Fibroblast of lung (primary cell): ENCODE measurements around the gene MYBPC2. TPM values are rescaled to one million over a fixed set of nuclear protein-coding genes. Genes with fewer than 3 reads are reported as not detected.

Experiments
- polyA plus RNA-seq, 2 donors: library from polyadenylated mRNA; depleted of rRNA in 1 of 2; stranded (reverse) in 1 of 2; unstranded in 1 of 2; fragments of >200 nt; gene quantifications; 2 replicates each; pipeline ENCODE4 v1.2.1, GENCODE V29; 2011 to 2012; ENCODE audit warnings: missing spikeins in 1 of 2
- total RNA-seq: library from RNA; depleted of rRNA; stranded (reverse); fragments of >200 nt; gene quantifications from 2 replicates; pipeline ENCODE4 v1.2.1, GENCODE V29; 2014

MYBPC2 gene
- total and polyA plus RNA-seq, 2 donors (not counting 1 experiment from before 2014, with no cell fraction given) = under 0.01 TPM; not detected in 1

Other genes starting within 250 kb of the MYBPC2 start
- gene MYH14, start 229.3 kb upstream of the MYBPC2 start, total RNA-seq = not detected in 2 replicates
- gene MYH14, start 229.3 kb upstream of the MYBPC2 start, polyA plus RNA-seq = not detected in 2 replicates
- gene KCNC3, start 103.5 kb upstream of the MYBPC2 start, total RNA-seq = under 0.01 TPM in 1 of 2 replicates, not detected in the other
- gene KCNC3, start 103.5 kb upstream of the MYBPC2 start, polyA plus RNA-seq = 0.01 TPM in 2 replicates
- gene NAPSA, start 67.3 kb upstream of the MYBPC2 start, total RNA-seq = under 0.01 and 0.17 TPM in 2 replicates
- 0.03 and 0.15 TPM in 2 replicates for gene NAPSA, start 67.3 kb upstream of the MYBPC2 start, polyA plus RNA-seq
- gene NR1H2, start 56.4 kb upstream of the MYBPC2 start, total RNA-seq = 75.5 and 82.4 TPM in 2 replicates
- 30.3 and 30.4 TPM in 2 replicates for gene NR1H2, start 56.4 kb upstream of the MYBPC2 start, polyA plus RNA-seq
- gene POLD1, start 48.5 kb upstream of the MYBPC2 start, total RNA-seq = 16.4 and 23.6 TPM in 2 replicates
- 4.0 and 10.1 TPM in 2 replicates for gene POLD1, start 48.5 kb upstream of the MYBPC2 start, polyA plus RNA-seq
- gene SPIB, start 14.0 kb upstream of the MYBPC2 start, total RNA-seq = under 0.01 TPM in 1 of 2 replicates, not detected in the other
- gene SPIB, start 14.0 kb upstream of the MYBPC2 start, polyA plus RNA-seq = not detected in 2 replicates
- gene EMC10, start 43.6 kb downstream of the MYBPC2 start, total RNA-seq = 24.1 and 40.8 TPM in 2 replicates
- gene EMC10, start 43.6 kb downstream of the MYBPC2 start, polyA plus RNA-seq = 37.5 and 42.7 TPM in 2 replicates
- gene GARIN5A, start 44.0 kb downstream of the MYBPC2 start, total RNA-seq = 0.51 and 0.66 TPM in 2 replicates
- 0.11 and 0.24 TPM in 2 replicates for gene GARIN5A, start 44.0 kb downstream of the MYBPC2 start, polyA plus RNA-seq
- gene JOSD2, start 78.3 kb downstream of the MYBPC2 start, total RNA-seq = 38.3 and 48.6 TPM in 2 replicates
- 16.3 and 17.3 TPM in 2 replicates for gene JOSD2, start 78.3 kb downstream of the MYBPC2 start, polyA plus RNA-seq
- gene ASPDH, start 81.0 kb downstream of the MYBPC2 start, total RNA-seq = not detected in 2 replicates
- gene ASPDH, start 81.0 kb downstream of the MYBPC2 start, polyA plus RNA-seq = not detected in 2 replicates
- gene LRRC4B, start 135.5 kb downstream of the MYBPC2 start, total RNA-seq = 0.17 and 0.26 TPM in 2 replicates
- gene LRRC4B, start 135.5 kb downstream of the MYBPC2 start, polyA plus RNA-seq = 0.02 TPM in 2 replicates
- not detected in 2 replicates for gene SYT3, start 207.0 kb downstream of the MYBPC2 start, total RNA-seq
- not detected in 2 replicates for gene SYT3, start 207.0 kb downstream of the MYBPC2 start, polyA plus RNA-seq
- not detected in 2 replicates for gene C19orf81, start 216.6 kb downstream of the MYBPC2 start, total RNA-seq
- not detected in 2 replicates for gene C19orf81, start 216.6 kb downstream of the MYBPC2 start, polyA plus RNA-seq